Liver (tissue), 9 donors: ENCODE data around the gene SEPHS1. TPM values are rescaled to one million over a fixed set of nuclear protein-coding genes. Genes with fewer than 3 reads are reported as not detected.

Experiments used
- DNase-seq: peaks from one replicate; pipeline ENCODE4 v3.0.0-alpha.2; 2017; ENCODE audit warnings: low spot score
- H3K27ac ChIP-seq, 2 donors: one replicate each; pipeline ENCODE4 v1.7.0; 2013; ENCODE audit warnings: inconsistent platforms in 2 of 2, low read length in 2 of 2, control low read depth in 1 of 2, low read depth in 1 of 2, mild to moderate bottlenecking in 1 of 2
- H3K27me3 ChIP-seq, 4 donors: one replicate each; pipeline versions ENCODE4 v1.6.1 to v1.7.0; 2013; ENCODE audit warnings: low read length in 3 of 4, inconsistent platforms in 1 of 4, mild to moderate bottlenecking in 1 of 4, moderate library complexity in 1 of 4; ENCODE audit not compliant: control insufficient read depth in 4 of 4, insufficient read depth in 4 of 4
- H3K36me3 ChIP-seq, 4 donors: one replicate each; pipeline versions ENCODE4 v1.6.1 to v1.7.0; 2013; ENCODE audit warnings: low read length in 3 of 4, mild to moderate bottlenecking in 3 of 4, low read depth in 1 of 4, moderate library complexity in 1 of 4; ENCODE audit not compliant: control insufficient read depth in 4 of 4, insufficient read depth in 3 of 4
- H3K4me1 ChIP-seq, 4 donors: one replicate each; pipeline versions ENCODE4 v1.6.1 to v1.7.0; 2013; ENCODE audit warnings: low read length in 3 of 4, mild to moderate bottlenecking in 3 of 4, moderate library complexity in 1 of 4; ENCODE audit not compliant: control insufficient read depth in 4 of 4, insufficient read depth in 4 of 4
- H3K4me3 ChIP-seq, 3 donors: one replicate each; pipeline versions ENCODE4 v1.6.1 to v1.7.0; 2013; ENCODE audit warnings: low read length in 3 of 3, control low read depth in 1 of 3, low read depth in 1 of 3, mild to moderate bottlenecking in 1 of 3
- H3K9ac ChIP-seq, 2 donors: one replicate each; pipeline ENCODE4 v1.7.0; 2013; ENCODE audit warnings: low read length in 2 of 2, mild to moderate bottlenecking in 2 of 2, moderate library complexity in 2 of 2, control low read depth in 1 of 2, low read depth in 1 of 2
- H3K9me3 ChIP-seq, 4 donors: one replicate each; pipeline versions ENCODE4 v1.6.1 to v1.7.0; 2013; ENCODE audit warnings: low read length in 3 of 4; ENCODE audit not compliant: control insufficient read depth in 4 of 4
- ATF3 ChIP-seq: IDR thresholded peaks from 2 replicates; pipeline ENCODE4 v1.6.1; 2016; ENCODE audit warnings: antibody characterized with exemption
- CTCF ChIP-seq: fragments of 150-350 bp; IDR thresholded peaks from 2 replicates; pipeline ENCODE4 v1.5.1; 2017; ENCODE audit warnings: improper control_type of control experiment, low read depth, low read length; ENCODE audit not compliant: missing input control
- EGR1 ChIP-seq, 2 donors: IDR thresholded peaks; 2 replicates each; pipeline ENCODE4 v1.6.1; 2016 to 2018; ENCODE audit warnings: antibody characterized with exemption in 2 of 2, low read depth in 2 of 2
- FOXA1 ChIP-seq: IDR thresholded peaks from 2 replicates; pipeline ENCODE4 v1.6.1; 2016; ENCODE audit warnings: antibody characterized with exemption
- FOXA2 ChIP-seq: IDR thresholded peaks from 2 replicates; pipeline ENCODE4 v1.6.1; 2016; ENCODE audit warnings: antibody characterized with exemption
- GABPA ChIP-seq, 2 donors: IDR thresholded peaks in 1 of 2; conservative IDR thresholded peaks in 1 of 2; 2 replicates each; pipeline ENCODE4 v1.6.1; 2016; ENCODE audit warnings: antibody characterized with exemption in 2 of 2, mild to moderate bottlenecking in 1 of 2, moderate library complexity in 1 of 2
- HNF4A ChIP-seq, 2 donors: conservative IDR thresholded peaks; 2 replicates each; pipeline ENCODE4 v1.6.1; 2016; ENCODE audit warnings: antibody characterized with exemption in 2 of 2, mild to moderate bottlenecking in 2 of 2
- HNF4G ChIP-seq: IDR thresholded peaks from 2 replicates; pipeline ENCODE4 v1.6.1; 2016; ENCODE audit warnings: antibody characterized with exemption
- JUND ChIP-seq, 2 donors: IDR thresholded peaks; 2 replicates each; pipeline ENCODE4 v1.6.1; 2016; ENCODE audit warnings: antibody characterized with exemption in 2 of 2
- MAX ChIP-seq: IDR thresholded peaks from 2 replicates; pipeline ENCODE4 v1.6.1; 2016; ENCODE audit warnings: antibody characterized with exemption
- NR2F2 ChIP-seq: IDR thresholded peaks from 2 replicates; pipeline ENCODE4 v1.6.1; 2016; ENCODE audit warnings: antibody characterized with exemption
- RAD21 ChIP-seq, 2 donors: IDR thresholded peaks; 2 replicates each; pipeline ENCODE4 v1.6.1; 2016; ENCODE audit warnings: antibody characterized with exemption in 2 of 2, mild to moderate bottlenecking in 2 of 2
- REST ChIP-seq: IDR thresholded peaks from 2 replicates; pipeline ENCODE4 v1.6.1; 2016; ENCODE audit warnings: antibody characterized with exemption, mild to moderate bottlenecking
- RXRA ChIP-seq, 2 donors: IDR thresholded peaks; 2 replicates each; pipeline ENCODE4 v1.6.1; 2017 to 2018; ENCODE audit warnings: antibody characterized with exemption in 2 of 2, mild to moderate bottlenecking in 1 of 2
- SP1 ChIP-seq: IDR thresholded peaks from 2 replicates; pipeline ENCODE4 v1.6.1; 2018; ENCODE audit warnings: antibody characterized with exemption, mild to moderate bottlenecking
- TAF1 ChIP-seq: conservative IDR thresholded peaks from 2 replicates; pipeline ENCODE4 v1.6.1; 2016; ENCODE audit warnings: antibody characterized with exemption, mild to moderate bottlenecking
- YY1 ChIP-seq: IDR thresholded peaks from 2 replicates; pipeline ENCODE4 v1.6.1; 2016; ENCODE audit warnings: antibody characterized with exemption, mild to moderate bottlenecking
- ZBTB33 ChIP-seq: IDR thresholded peaks from 2 replicates; pipeline ENCODE4 v1.6.1; 2016; ENCODE audit warnings: antibody characterized with exemption
- whole genome bisulfite sequencing: extraction: QIAGEN DNeasy Blood & Tissue Kit; methylation state at CpG from one replicate; pipeline ENCODE4 v1.1.7; 2013; 5-methylcytosine and 5-hydroxymethylcytosine counted together
- polyA plus RNA-seq, 2 donors: library from polyadenylated mRNA; stranded (reverse) in 1 of 2; unstranded in 1 of 2; fragments of 200-250 nt in 1 of 2; fragments of >200 nt in 1 of 2; fragmentation: Nextera tagmentation in 1 of 2; extraction: Ambion mirVana in 1 of 2; gene quantifications; one replicate each; pipeline versions ENCODE4 v1.2.1 to v1.2.3, GENCODE V29; 2013 to 2015
- total RNA-seq, 2 donors: library from RNA; depleted of rRNA; stranded (reverse); fragments of >200 nt; gene quantifications; one replicate each; pipeline ENCODE4 v1.2.3, GENCODE V29; 2014
- donor health status: healthy.
- donor health status: healthy.
- donor health status: healthy.
- donor health status: healthy.
- donor health status: healthy.

SEPHS1 gene
- total and polyA plus RNA-seq, 4 donors = 10.4 to 39.3 (median 28.3) TPM

- no peak for DNase-seq
Observed at GRCh38 chr10:13270877-13271551, 77.1 kb downstream of the SEPHS1 start.

More at GRCh38 chr10:13270877-13271551, 77.1 kb downstream of the SEPHS1 start:
- Histone ChIP-seq H3K9me3 (no peaks in the 10 kb centered on the region), H3K27ac (peak overlapping the region; percentile 86 to 89), H3K9ac (peak overlapping the region in 1 of 2 donors; percentile 59), H3K36me3 (no peaks in the 10 kb centered on the region), H3K27me3 (no peaks in the 10 kb centered on the region), H3K4me1 (peaks cover 1 to 26% (median 16%) of the 10 kb centered on the region in 4 donors), H3K4me3 (no peak overlapping the region)
- WGBS = 82% methylated on average over 9 of the region's 9 CpGs
- TF ChIP-seq ZBTB33 = no peak
- TF ChIP-seq YY1 = no peak
- TF ChIP-seq ATF3 = no peak
- no peak for TF ChIP-seq GABPA (IDR thresholded peaks at IDR 0.05 in 1 of 2, conservative IDR thresholded peaks at IDR 0.05 in 1 of 2)
- no peak for TF ChIP-seq FOXA2
- TF ChIP-seq RAD21 (IDR thresholded peaks at IDR 0.05) = no peak
- TF ChIP-seq NR2F2 = no peak
- TF ChIP-seq CTCF = no peak
- no peak for TF ChIP-seq JUND (IDR thresholded peaks at IDR 0.05)
- no peak for TF ChIP-seq TAF1
- no peak for TF ChIP-seq SP1
- TF ChIP-seq RXRA (IDR thresholded peaks at IDR 0.05) = no peak
- TF ChIP-seq HNF4A (conservative IDR thresholded peaks at IDR 0.05) = no peak
- no peak for TF ChIP-seq HNF4G
- no peak for TF ChIP-seq MAX
- no peak for TF ChIP-seq FOXA1
- TF ChIP-seq EGR1 (IDR thresholded peaks at IDR 0.05; ENCODE audit: low read depth in 2 of 2) = no peak
- no peak for TF ChIP-seq REST
